Subcutaneous adipose tissue (tissue), 4 donors: ENCODE measurements around the gene RAPGEF1. TPM values are rescaled to one million over a fixed set of nuclear protein-coding genes. Genes with fewer than 3 reads are reported as not detected.

Source experiments
- CTCF ChIP-seq: fragments of 450-650 bp; IDR thresholded peaks from one replicate; pipeline ENCODE4 v1.5.1; 2016; ENCODE audit warnings: low read depth, mild to moderate bottlenecking, control low read depth, antibody characterized with exemption, moderate library complexity
- total RNA-seq, 4 donors: library from RNA; depleted of rRNA; stranded (reverse); fragments of >200 nt; gene quantifications; one replicate each; pipeline ENCODE4 v1.1.0, GENCODE V29; 2016

Gene RAPGEF1
- total RNA-seq, 4 donors from 2014 or later: 47.1 to 79.5 (median 61.4) TPM

GRCh38 chr9:131682261-131682660 is 57.6 kb downstream of the RAPGEF1 start:
- no peak for TF ChIP-seq CTCF

GRCh38 chr9:131679261-131680020 is 60.4 kb downstream of the RAPGEF1 start:
- no peak for TF ChIP-seq CTCF

- TF ChIP-seq CTCF: no peak
Measured at GRCh38 chr9:131678499-131679111, 61.3 kb downstream of the RAPGEF1 start.

GRCh38 chr9:131677444-131678180 is 62.3 kb downstream of the RAPGEF1 start:
- TF ChIP-seq CTCF: no peak

- TF ChIP-seq CTCF: no peak
Measured at GRCh38 chr9:131677049-131677443, 62.8 kb downstream of the RAPGEF1 start.

GRCh38 chr9:131676431-131676972 is 63.4 kb downstream of the RAPGEF1 start:
- no peak for TF ChIP-seq CTCF
